LNCAP (cell line): ENCODE results near the gene GPR141.

Experiments
- CTCF ChIP-seq: fragments of 450-650 bp; IDR thresholded peaks from 2 replicates; pipeline ENCODE4 v1.5.1; 2017; ENCODE audit warnings: mild to moderate bottlenecking

Gene GPR141

GRCh38 chr7:37771801-37772200, 88.2 kb downstream of the GPR141 start:
- no peak for TF ChIP-seq CTCF

GRCh38 chr7:37775921-37776320, 92.4 kb downstream of the GPR141 start:
- no peak for TF ChIP-seq CTCF

- no peak for TF ChIP-seq CTCF
These were observed 97.6 kb downstream of the GPR141 start for GRCh38 chr7:37781156-37781555.

- no peak for TF ChIP-seq CTCF
These were observed 98.6 kb downstream of the GPR141 start for GRCh38 chr7:37782166-37782565.

GRCh38 chr7:37784015-37784414, 100.4 kb downstream of the GPR141 start:
- no peak for TF ChIP-seq CTCF

GRCh38 chr7:37786741-37787569, 103.4 kb downstream of the GPR141 start:
- no peak for TF ChIP-seq CTCF
